Measurements from ENCODE around the gene STRA6.

The STRA6 gene

GRCh38 chr15:74202452-74203401, at the start of gene STRA6:
Gene STRA6, minus strand, starts transcription at chr15:74202787. Its CDS starts 520 bp downstream, at chr15:74202267.
- intact Hi-C loops (cut with DNase I) = no loop called here
- peak in 1 of 10 donors; percentile 78 for DNase-seq

- DNase-seq = peak in 1 of 10 donors; percentile 83
- intact Hi-C loops (cut with DNase I) = no loop called here
Observed at GRCh38 chr15:74252291-74252690, 49.7 kb upstream of the STRA6 start.

- DNase-seq = peak; percentile 38 to 94 (median 74)
- intact Hi-C loops (cut with DNase I) = no loop called here
Observed at GRCh38 chr15:74251131-74251811, 48.7 kb upstream of the STRA6 start.

GRCh38 chr15:74250266-74250665, 47.7 kb upstream of the STRA6 start:
- DNase-seq = no peak
- intact Hi-C loops (cut with DNase I) = no loop called here

- intact Hi-C loops (cut with DNase I) = no loop called here
- peak; percentile 17 to 95 (median 65) for DNase-seq
Observed at GRCh38 chr15:74245342-74245931, 42.9 kb upstream of the STRA6 start.

GRCh38 chr15:74244822-74245341, 42.3 kb upstream of the STRA6 start:
- no peak for DNase-seq
- intact Hi-C loops (cut with DNase I) = no loop called here

GRCh38 chr15:74243431-74243830, 40.8 kb upstream of the STRA6 start:
- intact Hi-C loops (cut with DNase I) = no loop called here

GRCh38 chr15:74242441-74243185, 40.0 kb upstream of the STRA6 start:
- DNase-seq = no peak
- intact Hi-C loops (cut with DNase I) = no loop called here

More at GRCh38 chr15:74243431-74243830, 40.8 kb upstream of the STRA6 start:
- DNase-seq = no peak

GRCh38 chr15:74240897-74241614, 38.5 kb upstream of the STRA6 start:
- intact Hi-C loops (cut with DNase I) = no loop called here
- peak in 1 of 10 donors; percentile 26 for DNase-seq

- intact Hi-C loops (cut with DNase I) = no loop called here
- peak; percentile 75 to 97 (median 84) for DNase-seq
Observed at GRCh38 chr15:74240002-74240568, 37.5 kb upstream of the STRA6 start.

GRCh38 chr15:74239051-74239705, 36.6 kb upstream of the STRA6 start:
- DNase-seq = no peak
- intact Hi-C loops (cut with DNase I) = no loop called here

- peak in 1 of 10 donors; percentile 35 for DNase-seq
- intact Hi-C loops (cut with DNase I) = no loop called here
Observed at GRCh38 chr15:74235962-74236361, 33.4 kb upstream of the STRA6 start, which contains the start of gene CCDC33. Gene CCDC33, plus strand, starts transcription at chr15:74236326. Its CDS starts 394 bp downstream, at chr15:74236720.

- intact Hi-C loops (cut with DNase I) = no loop called here
- peak in 1 of 10 donors; percentile 59 for DNase-seq
Observed at GRCh38 chr15:74234598-74234875, 31.9 kb upstream of the STRA6 start.

- intact Hi-C loops (cut with DNase I) = no loop called here
- DNase-seq = peak in 7 of 10 donors; percentile 32 to 90 (median 57)
Observed at GRCh38 chr15:74233851-74234597, 31.4 kb upstream of the STRA6 start.

- DNase-seq = peak in 1 of 10 donors; percentile 57
- intact Hi-C loops (cut with DNase I) = no loop called here
Observed at GRCh38 chr15:74233373-74233772, 30.8 kb upstream of the STRA6 start.

GRCh38 chr15:74231475-74231874, 28.9 kb upstream of the STRA6 start:
- intact Hi-C loops (cut with DNase I) = no loop called here

GRCh38 chr15:74229686-74230085, 27.1 kb upstream of the STRA6 start:
- DNase-seq = peak in 2 of 10 donors; percentile 9 to 57
- intact Hi-C loops (cut with DNase I) = loop anchor here (10.0 kb wide), 1 partner anchor 95 kb away; the partner anchor contains the start of gene ISLR2

More at GRCh38 chr15:74231475-74231874, 28.9 kb upstream of the STRA6 start:
- DNase-seq = peak in 1 of 10 donors; percentile 43

GRCh38 chr15:74228723-74229081, 26.1 kb upstream of the STRA6 start:
- peak in 2 of 10 donors; percentile 71 to 72 for DNase-seq
- intact Hi-C loops (cut with DNase I) = loop anchor here (10.0 kb wide), 1 partner anchor 94 kb away; the partner anchor contains the start of gene ISLR2
